SHP77 (cell line): ENCODE results near the gene F11R.
"Not testable (repeated sequence)": the region's sequence is repeated elsewhere in the genome, so short reads cannot be mapped to it uniquely, and the experiment has no call there.

Experiments
- DNase-seq, 2 experiments: peaks; one replicate each; lab custom pipeline; 2025; lab: John Stamatoyannopoulos, UW

F11R gene

GRCh38 chr1:160971618-160972056 lies 49.3 kb downstream of the F11R start:
- no peak for DNase-seq

- DNase-seq = no peak
Measured at GRCh38 chr1:160963521-160963920, 57.4 kb downstream of the F11R start.

GRCh38 chr1:160961419-160961818 lies 59.5 kb downstream of the F11R start:
- no peak for DNase-seq

- DNase-seq = no peak
Measured at GRCh38 chr1:160956966-160957365, 64.0 kb downstream of the F11R start.

- DNase-seq = peak; percentile 41 to 73
Measured at GRCh38 chr1:160954158-160955104, 66.5 kb downstream of the F11R start, which contains the start of gene ITLN2. ITLN2 (minus strand) TSS chr1:160954809; CDS start chr1:160954741, 68 bp downstream.

GRCh38 chr1:160953030-160953429 lies 67.9 kb downstream of the F11R start:
- DNase-seq = no peak

GRCh38 chr1:160952129-160952510 lies 68.8 kb downstream of the F11R start:
- no peak for DNase-seq

GRCh38 chr1:160951443-160952128 lies 69.4 kb downstream of the F11R start:
- DNase-seq = peak; percentile 14 to 38

- DNase-seq = no peak
Measured at GRCh38 chr1:160950657-160951056, 70.3 kb downstream of the F11R start.

- DNase-seq = no peak
Measured at GRCh38 chr1:160949881-160950280, 71.1 kb downstream of the F11R start.

GRCh38 chr1:160949216-160949880 lies 71.6 kb downstream of the F11R start:
- DNase-seq = peak; percentile 2 to 25

GRCh38 chr1:160947174-160947759 lies 73.7 kb downstream of the F11R start:
- not testable (repeated sequence) for DNase-seq

- DNase-seq = not testable (repeated sequence)
Measured at GRCh38 chr1:160945881-160946280, 75.1 kb downstream of the F11R start.
